B cell (primary cell): ENCODE results near the gene MAN1A1.

Experiments
- EZH2 ChIP-seq: IDR thresholded peaks from 2 replicates; pipeline ENCODE4 v1.6.1; 2012; ENCODE audit warnings: borderline replicate concordance, low read depth, mild to moderate bottlenecking, moderate library complexity, low read length; ENCODE audit not compliant: insufficient read depth, poor library complexity, severe bottlenecking
- TF ChIP-seq, protein P1 (sequence below): fragments of 200-600 bp; IDR thresholded peaks from one replicate; pipeline ENCODE4 v1.8.0; 2022; ENCODE audit warnings: antibody characterized with exemption, mild to moderate bottlenecking

DNA sequence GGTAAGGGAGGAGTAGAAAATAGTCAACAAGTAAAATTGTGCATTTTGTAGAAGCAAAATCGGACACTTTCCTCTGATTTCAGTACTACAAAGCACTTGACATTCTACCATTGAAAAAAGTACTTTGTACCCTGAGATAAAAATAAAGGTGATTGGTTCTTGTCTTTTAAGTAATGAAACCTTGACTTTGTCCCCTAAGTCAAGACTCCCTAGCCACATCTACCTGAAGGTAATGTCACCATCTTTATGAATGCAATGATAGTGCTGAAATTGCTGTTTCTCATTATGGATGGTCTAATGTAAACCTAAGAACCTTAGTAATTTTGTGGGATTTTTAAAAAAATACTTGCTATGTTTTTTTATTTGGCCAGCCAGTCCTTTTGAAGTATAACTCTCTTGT is 2.4 kb upstream of the MAN1A1 start:
- no peak for TF ChIP-seq EZH2
- TF ChIP-seq, protein P1, sequence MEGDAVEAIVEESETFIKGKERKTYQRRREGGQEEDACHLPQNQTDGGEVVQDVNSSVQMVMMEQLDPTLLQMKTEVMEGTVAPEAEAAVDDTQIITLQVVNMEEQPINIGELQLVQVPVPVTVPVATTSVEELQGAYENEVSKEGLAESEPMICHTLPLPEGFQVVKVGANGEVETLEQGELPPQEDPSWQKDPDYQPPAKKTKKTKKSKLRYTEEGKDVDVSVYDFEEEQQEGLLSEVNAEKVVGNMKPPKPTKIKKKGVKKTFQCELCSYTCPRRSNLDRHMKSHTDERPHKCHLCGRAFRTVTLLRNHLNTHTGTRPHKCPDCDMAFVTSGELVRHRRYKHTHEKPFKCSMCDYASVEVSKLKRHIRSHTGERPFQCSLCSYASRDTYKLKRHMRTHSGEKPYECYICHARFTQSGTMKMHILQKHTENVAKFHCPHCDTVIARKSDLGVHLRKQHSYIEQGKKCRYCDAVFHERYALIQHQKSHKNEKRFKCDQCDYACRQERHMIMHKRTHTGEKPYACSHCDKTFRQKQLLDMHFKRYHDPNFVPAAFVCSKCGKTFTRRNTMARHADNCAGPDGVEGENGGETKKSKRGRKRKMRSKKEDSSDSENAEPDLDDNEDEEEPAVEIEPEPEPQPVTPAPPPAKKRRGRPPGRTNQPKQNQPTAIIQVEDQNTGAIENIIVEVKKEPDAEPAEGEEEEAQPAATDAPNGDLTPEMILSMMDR = no peak
